GM23338 (cell line): ENCODE measurements around the gene C3orf49.

Experiments
- CREB1 ChIP-seq: fragments of 250-450 bp; sonication (Bioruptor Pico); IDR thresholded peaks from 2 replicates; pipeline ENCODE4 v1.5.0; 2020; ENCODE audit warnings: low read depth, mild to moderate bottlenecking, moderate library complexity
- CTCF ChIP-seq, 2 experiments: fragments of 200-600 bp in 1 of 2; sonication (generic) in 1 of 2; conservative IDR thresholded peaks; 2 replicates each; pipeline versions ENCODE4 v1.5.1 to v1.6.1; 2016 to 2017; ENCODE audit warnings: antibody characterized with exemption in 2 of 2, low read depth in 2 of 2, mild to moderate bottlenecking in 2 of 2, moderate library complexity in 1 of 2
- ETS1 ChIP-seq: IDR thresholded peaks from 2 replicates; pipeline ENCODE4 v1.6.1; 2016; ENCODE audit warnings: antibody characterized with exemption
- EZH2 ChIP-seq: fragments of 200-600 bp; sonication (generic); IDR thresholded peaks from one replicate; pipeline ENCODE4 v1.8.0; 2017; ENCODE audit warnings: antibody characterized with exemption, mild to moderate bottlenecking, low read depth; ENCODE audit not compliant: unreplicated experiment
- EZH2phosphoT487 ChIP-seq: fragments of 200-600 bp; sonication (generic); IDR thresholded peaks from one replicate; pipeline ENCODE4 v1.8.1; 2018; ENCODE audit warnings: antibody characterized with exemption; ENCODE audit not compliant: unreplicated experiment
- POLR2AphosphoS5 ChIP-seq: IDR thresholded peaks from 2 replicates; pipeline ENCODE4 v1.6.1; 2016; ENCODE audit warnings: antibody characterized with exemption, low read depth
- REST ChIP-seq: IDR thresholded peaks from one replicate; pipeline ENCODE4 v1.6.1; 2018; ENCODE audit warnings: antibody characterized with exemption; ENCODE audit not compliant: unreplicated experiment
- ZNF114 ChIP-seq: fragments of 250-450 bp; sonication (Bioruptor Pico); IDR thresholded peaks from 2 replicates; pipeline ENCODE4 v1.5.0; 2020; ENCODE audit warnings: mild to moderate bottlenecking, moderate library complexity
- ZNF462 ChIP-seq: fragments of 250-450 bp; sonication (Bioruptor Pico); IDR thresholded peaks from 2 replicates; pipeline ENCODE4 v1.5.0; 2020; ENCODE audit warnings: mild to moderate bottlenecking, moderate library complexity

- no peak for TF ChIP-seq CTCF (conservative IDR thresholded peaks at IDR 0.05; ENCODE audit: low read depth in 2 of 2)
- TF ChIP-seq REST = no peak
- TF ChIP-seq EZH2 = no peak
- no peak for TF ChIP-seq EZH2phosphoT487
- TF ChIP-seq ZNF114 (CRISPR knock-in tag) = no peak
- TF ChIP-seq POLR2AphosphoS5 = no peak
- no peak for TF ChIP-seq CREB1
- TF ChIP-seq ETS1 = no peak
- TF ChIP-seq ZNF462 (CRISPR knock-in tag) = no peak
Measured at GRCh38 chr3:63824309-63824708, 5.2 kb downstream of the C3orf49 start.
